Inflammatory macrophage treated with lipopolysaccharide for 4 hours (primary cell): ENCODE data around the gene NOL3.
A peak's percentile ranks its signal among the peaks of the same experiment; 100 is the strongest.

Experiments
- DNase-seq: peaks from one replicate; pipeline ENCODE4 v3.0.0-alpha.2; 2020

Gene NOL3

DNA sequence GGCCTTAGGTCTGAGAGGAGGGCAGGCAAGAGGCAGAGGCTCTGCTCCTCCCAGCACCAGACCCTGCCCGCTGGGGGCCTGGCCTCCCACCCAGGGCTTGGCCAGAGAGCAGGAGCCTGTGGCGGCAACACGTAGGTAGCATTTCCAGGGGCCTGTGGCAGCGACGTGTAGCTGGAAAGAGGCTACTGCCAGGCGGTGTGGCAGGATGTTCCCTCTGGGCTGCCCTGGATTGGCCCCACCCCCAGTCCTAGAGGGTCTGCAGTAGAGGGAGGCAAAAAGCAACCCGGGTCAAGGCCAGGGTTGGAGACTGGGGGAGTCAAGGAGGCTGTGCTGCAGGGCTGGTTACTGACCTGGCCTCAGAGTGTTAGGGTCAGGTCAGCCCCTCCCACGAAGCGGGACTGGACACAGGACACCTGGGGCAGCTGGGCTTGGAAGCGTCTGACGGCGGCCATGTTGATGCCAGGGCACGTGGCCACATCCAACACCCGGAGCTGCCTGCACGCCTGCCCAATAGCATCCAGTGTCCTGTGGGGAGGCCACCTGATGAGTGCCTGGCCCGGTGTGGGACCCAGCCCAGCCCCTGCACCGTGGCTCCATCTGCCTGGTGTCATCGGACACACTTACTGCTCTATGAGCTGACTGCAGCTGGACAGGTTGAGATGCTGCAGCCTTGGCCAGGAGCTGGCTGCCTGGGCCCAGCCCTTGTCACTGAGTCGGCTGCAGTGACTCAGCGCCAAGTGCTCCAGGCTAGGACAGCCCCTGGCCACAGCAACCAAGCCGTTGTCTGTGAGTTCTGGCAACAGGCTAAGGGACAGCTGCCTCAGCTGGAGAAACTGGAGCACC lies 37.1 kb downstream of the NOL3 start:
- no peak for DNase-seq

DNA sequence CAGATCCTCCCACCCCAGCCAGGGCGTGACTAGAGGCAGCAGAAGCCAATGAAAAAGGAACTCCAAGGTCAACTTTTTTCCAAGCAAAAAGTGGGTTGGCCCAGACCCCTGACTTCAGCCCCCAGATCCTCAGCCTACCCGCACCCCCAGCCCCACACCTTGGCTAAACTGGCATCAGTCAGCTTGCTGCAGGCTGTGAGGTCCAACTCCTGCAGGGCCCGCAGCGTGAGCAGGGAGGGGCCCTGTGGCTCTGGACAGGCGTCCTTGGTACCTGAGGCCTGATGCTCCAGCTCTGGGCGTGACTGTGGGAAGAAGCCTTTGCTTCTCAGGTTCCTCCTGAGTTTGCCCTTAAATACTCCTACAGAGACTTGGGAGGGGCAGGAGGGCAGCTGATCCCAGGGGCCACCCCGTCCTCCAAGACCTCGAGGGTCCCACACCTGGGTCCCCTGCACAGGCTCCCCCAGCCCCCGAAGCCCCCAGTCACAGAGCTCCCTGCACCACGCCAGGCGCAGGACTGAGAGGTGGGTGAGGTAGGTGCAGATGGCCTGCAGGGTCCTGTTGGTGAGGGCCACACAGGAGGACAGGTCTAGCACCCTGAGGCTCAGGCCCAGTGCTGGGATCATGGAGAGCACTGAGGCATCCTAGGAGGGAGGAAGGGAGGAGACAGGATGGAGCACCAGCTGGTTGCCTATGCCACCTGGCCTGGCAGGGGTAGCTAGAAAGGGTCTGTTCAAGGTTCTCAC lies 38.0 kb downstream of the NOL3 start:
- no peak for DNase-seq

DNA sequence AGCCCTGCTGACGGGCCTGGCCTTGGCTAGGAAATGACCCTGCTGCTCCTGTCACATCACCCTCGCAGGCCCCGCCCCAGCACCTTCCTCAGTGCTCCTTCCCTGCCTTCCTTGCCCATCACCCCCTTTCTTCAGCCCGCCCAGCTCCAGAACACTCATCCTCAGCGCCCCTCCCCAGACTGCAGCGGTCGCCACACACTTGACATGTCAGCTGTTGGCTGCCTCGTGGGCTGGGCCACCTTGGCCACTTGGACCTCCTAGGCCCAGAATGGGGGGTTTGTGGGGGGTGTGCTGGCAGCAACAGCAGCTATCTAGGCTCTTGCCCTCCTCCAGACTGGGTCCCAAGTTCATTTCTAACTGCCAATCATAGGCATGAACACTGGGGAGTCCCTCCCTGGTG lies 39.2 kb downstream of the NOL3 start:
- no peak for DNase-seq

GRCh38 chr16:67210069-67210937 lies 40.0 kb downstream of the NOL3 start:
- DNase-seq: no peak

- DNase-seq: no peak
Observed at GRCh38 chr16:67211674-67212073, 41.3 kb downstream of the NOL3 start.

DNA sequence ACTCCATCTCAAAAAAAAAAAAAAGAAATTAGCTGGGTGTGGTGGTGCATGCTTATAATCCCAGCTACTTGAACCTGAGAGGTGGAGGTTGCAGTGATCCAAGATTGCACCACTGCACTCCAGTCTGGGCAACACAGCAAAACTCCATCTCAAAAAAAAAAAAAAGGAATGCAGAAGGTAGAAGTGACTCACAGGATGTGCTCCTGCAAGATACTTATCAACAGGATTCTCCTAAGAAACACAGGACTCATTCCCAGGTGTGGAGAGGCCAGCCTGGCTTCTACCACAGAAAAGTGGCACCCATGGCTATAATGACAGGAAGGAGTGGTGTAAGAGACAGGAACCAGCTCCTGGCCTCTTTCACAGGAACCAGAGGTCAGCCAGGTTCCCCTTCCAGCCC lies 42.4 kb downstream of the NOL3 start:
- no peak for DNase-seq

DNA sequence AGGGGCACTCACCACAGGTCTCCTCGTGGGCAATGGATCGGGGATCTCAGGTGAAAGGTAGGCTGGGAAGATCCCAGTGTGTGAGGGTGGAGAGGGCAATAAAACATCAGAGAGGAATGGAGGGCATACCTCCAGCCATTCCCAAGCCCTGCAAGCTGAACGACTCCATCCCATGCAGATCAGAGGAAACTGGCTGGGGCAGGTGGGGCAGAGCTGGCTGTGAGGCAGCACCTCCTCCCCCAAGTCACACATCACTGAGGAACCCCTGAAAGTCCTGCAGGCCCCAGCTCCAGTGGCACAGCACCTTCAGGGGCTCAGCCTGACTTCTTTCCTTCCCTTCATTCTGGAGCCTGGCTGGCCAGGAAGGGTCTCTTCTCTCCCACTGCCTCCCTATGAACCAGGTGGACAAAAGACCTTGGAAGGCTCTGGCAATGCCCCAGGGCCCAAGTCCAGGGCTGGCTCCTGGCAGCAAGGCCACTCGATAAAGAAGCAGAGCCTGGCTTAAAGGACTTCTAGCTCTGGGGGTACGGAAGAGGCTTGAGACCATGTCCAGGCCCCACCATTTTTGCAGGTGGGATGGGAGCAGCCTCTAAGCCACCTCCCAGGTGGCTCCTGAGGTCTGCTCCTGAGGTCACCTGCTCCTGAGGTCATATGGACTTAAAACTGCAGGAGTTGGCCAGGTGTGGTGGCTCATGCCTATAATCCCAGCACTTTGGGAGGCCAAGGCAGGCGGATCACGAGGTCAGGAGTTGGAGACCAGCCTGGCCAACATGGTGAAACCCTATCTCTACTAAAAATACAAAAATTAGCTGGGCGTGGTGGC lies 43.1 kb downstream of the NOL3 start:
- DNase-seq: no peak

- DNase-seq: no peak
Observed at GRCh38 chr16:67215706-67216105, 45.4 kb downstream of the NOL3 start.

DNA sequence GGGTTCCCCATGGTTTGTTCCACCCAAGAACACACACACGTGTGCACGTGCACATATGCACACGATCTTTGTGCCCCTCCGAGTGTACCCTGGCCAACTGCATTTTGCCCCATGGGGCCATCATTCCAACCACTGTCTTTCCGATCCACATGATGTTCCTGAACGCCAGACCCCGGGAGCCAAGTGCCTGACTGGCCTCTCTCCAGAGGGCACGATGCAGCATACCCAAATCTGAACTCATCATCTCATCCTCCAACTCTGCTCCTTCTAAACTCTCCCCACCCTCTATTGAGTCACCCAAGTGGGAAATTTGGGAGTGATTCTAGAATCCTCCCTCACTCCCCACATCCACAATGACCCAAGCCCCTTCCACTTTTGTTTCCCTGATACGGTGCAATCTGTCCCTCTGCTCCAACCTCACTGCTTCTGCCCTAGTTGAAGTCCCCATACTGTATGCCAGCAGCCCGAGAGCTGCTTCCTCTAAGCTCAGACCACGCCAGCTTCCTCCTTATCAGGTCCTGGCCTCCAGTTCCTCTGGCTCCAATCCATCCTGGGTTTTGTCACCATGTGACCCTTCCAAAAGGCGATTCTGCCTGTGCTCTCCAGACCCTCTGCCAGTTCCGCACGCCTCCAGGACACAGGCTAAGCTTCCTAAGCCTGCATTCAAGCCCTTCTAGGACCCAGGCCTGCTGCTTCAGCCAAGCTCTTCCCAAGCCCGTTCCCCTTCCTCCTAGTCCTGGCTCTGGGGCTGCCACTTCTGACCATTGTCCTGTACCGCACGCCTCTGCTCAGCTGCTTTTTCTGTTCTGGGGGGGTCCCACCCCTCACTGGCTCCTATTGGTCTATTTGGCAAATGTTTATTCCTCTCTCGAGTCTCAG lies 46.5 kb downstream of the NOL3 start:
- DNase-seq: peak; percentile 65

- no peak for DNase-seq
Observed at GRCh38 chr16:67223992-67224391, 53.7 kb downstream of the NOL3 start.
